Mesendoderm (in vitro differentiated cells): ENCODE measurements around the gene SNAPC4.

Experiments
- DNase-seq: peaks from one replicate; pipeline ENCODE4 v3.0.0; 2013
- H2AK5ac ChIP-seq: 2 replicates; pipeline ENCODE4 v1.6.1; 2013; ENCODE audit warnings: low read length, inconsistent platforms
- H2BK120ac ChIP-seq: 2 replicates; pipeline ENCODE4 v1.6.1; 2013; ENCODE audit warnings: low read depth, mild to moderate bottlenecking, low read length, moderate library complexity, mixed read lengths
- H2BK15ac ChIP-seq: replicated peaks from 2 replicates; pipeline ENCODE4 v1.6.1; 2013; ENCODE audit warnings: low read depth, mild to moderate bottlenecking, moderate library complexity
- H2BK5ac ChIP-seq: 2 replicates; pipeline ENCODE4 v1.6.1; 2013; ENCODE audit warnings: low read length, inconsistent platforms
- H3K18ac ChIP-seq: 2 replicates; pipeline ENCODE4 v1.6.1; 2013; ENCODE audit warnings: mild to moderate bottlenecking, low read length, mixed read lengths
- H3K23ac ChIP-seq: one replicate; pipeline ENCODE4 v1.6.1; 2013; ENCODE audit warnings: low read length
- H3K27ac ChIP-seq: 2 replicates; pipeline ENCODE4 v1.5.1; 2013; ENCODE audit warnings: low read depth, mild to moderate bottlenecking, inconsistent platforms, low read length, moderate library complexity
- H3K27me3 ChIP-seq: 2 replicates; pipeline ENCODE4 v1.6.1; 2013; ENCODE audit warnings: low read length, control low read depth, mild to moderate bottlenecking, inconsistent platforms; ENCODE audit not compliant: insufficient read depth, poor library complexity
- H3K36me3 ChIP-seq: 2 replicates; pipeline ENCODE4 v1.6.1; 2013; ENCODE audit warnings: low read length, inconsistent platforms; ENCODE audit not compliant: control insufficient read depth, insufficient read depth
- H3K4ac ChIP-seq: one replicate; pipeline ENCODE4 v1.6.1; 2013; ENCODE audit warnings: low read depth, mild to moderate bottlenecking, low read length, moderate library complexity
- H3K4me1 ChIP-seq: 2 replicates; pipeline ENCODE4 v1.6.1; 2013; ENCODE audit warnings: low read depth, low read length, inconsistent platforms; ENCODE audit not compliant: control insufficient read depth
- H3K4me2 ChIP-seq: 2 replicates; pipeline ENCODE4 v1.6.1; 2013; ENCODE audit warnings: low read length
- H3K4me3 ChIP-seq: 2 replicates; pipeline ENCODE4 v1.5.1; 2013; ENCODE audit warnings: mild to moderate bottlenecking, low read length
- H3K56ac ChIP-seq: one replicate; pipeline ENCODE4 v1.6.1; 2013; ENCODE audit warnings: low read length
- H3K79me1 ChIP-seq: 2 replicates; pipeline ENCODE4 v1.6.1; 2013; ENCODE audit warnings: low read length, inconsistent platforms
- H3K79me2 ChIP-seq: 2 replicates; pipeline ENCODE4 v1.6.1; 2013; ENCODE audit warnings: mild to moderate bottlenecking, low read length; ENCODE audit not compliant: control insufficient read depth, insufficient read depth
- H3K9ac ChIP-seq: 2 replicates; pipeline ENCODE4 v1.6.1; 2013; ENCODE audit warnings: low read length, inconsistent platforms
- H4K5ac ChIP-seq: one replicate; pipeline ENCODE4 v1.6.1; 2013; ENCODE audit warnings: low read length
- H4K8ac ChIP-seq: one replicate; pipeline ENCODE4 v1.6.1; 2013; ENCODE audit warnings: low read depth, mild to moderate bottlenecking, control low read depth, low read length, moderate library complexity
- WGBS: extraction: QIAGEN DNeasy Blood & Tissue Kit; methylation state at CpG from one replicate; pipeline ENCODE4 v1.1.7; 2013; ENCODE audit warnings: low lambda C conversion rate, missing lambda C conversion rate; ENCODE audit not compliant: insufficient coverage; ENCODE audit errors: extremely low coverage; 5-methylcytosine and 5-hydroxymethylcytosine counted together

The SNAPC4 gene

GRCh38 chr9:136395345-136396218 lies 4.4 kb downstream of the SNAPC4 start:
- no CpG with 5 or more reads among the region's 26 CpGs for WGBS
- Histone ChIP-seq H3K18ac (no peak overlapping the region), H3K36me3 (peaks cover 26% of the 10 kb centered on the region), H3K4ac (no peak overlapping the region), H3K79me1 (peaks cover 18% of the 10 kb centered on the region), H4K5ac (no peak overlapping the region), H3K56ac (no peak overlapping the region), H3K23ac (no peak overlapping the region), H3K9ac (no peak overlapping the region), H2BK5ac (no peak overlapping the region), H3K79me2 (peaks cover 22% of the 10 kb centered on the region), H2BK120ac (no peak overlapping the region), H3K4me2 (no peak overlapping the region), H3K4me3 (no peak overlapping the region), H2AK5ac (no peak overlapping the region), H3K27me3 (no peaks in the 10 kb centered on the region), H4K8ac (no peak overlapping the region), H3K27ac (no peak overlapping the region), H3K4me1 (peaks cover 2% of the 10 kb centered on the region), H2BK15ac (no peak overlapping the region)
- DNase-seq, result no peak

DNA sequence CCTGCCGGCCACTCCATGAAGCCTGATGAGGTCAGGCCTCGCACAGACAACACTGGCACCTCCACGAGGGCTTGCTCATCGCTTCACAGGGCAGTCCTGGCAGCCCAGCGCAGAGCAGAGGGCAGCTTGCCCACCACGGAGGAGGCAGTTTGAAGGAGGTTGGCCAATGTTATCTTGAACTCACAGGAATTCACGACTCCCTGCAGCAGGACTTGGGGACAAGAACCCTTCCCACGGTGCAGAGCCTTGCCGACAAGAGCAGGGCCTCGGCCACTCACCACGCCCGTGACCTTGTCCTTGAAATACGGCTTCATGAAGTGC lies 5.0 kb downstream of the SNAPC4 start:
- Histone ChIP-seq H3K9ac (no peak overlapping the region), H3K23ac (no peak overlapping the region), H3K4me3 (no peak overlapping the region), H4K8ac (no peak overlapping the region), H2BK120ac (no peak overlapping the region), H3K79me2 (peaks cover 22% of the 10 kb centered on the region), H3K18ac (no peak overlapping the region), H3K4me2 (no peak overlapping the region), H3K36me3 (peaks cover 26% of the 10 kb centered on the region), H2AK5ac (no peak overlapping the region), H3K27ac (no peak overlapping the region), H2BK15ac (no peak overlapping the region), H3K56ac (no peak overlapping the region), H3K4me1 (peaks cover 2% of the 10 kb centered on the region), H3K79me1 (peaks cover 18% of the 10 kb centered on the region), H4K5ac (no peak overlapping the region), H3K27me3 (no peaks in the 10 kb centered on the region), H3K4ac (no peak overlapping the region), H2BK5ac (no peak overlapping the region)
- no CpG with 5 or more reads among the region's 13 CpGs for WGBS
- DNase-seq, result no peak

GRCh38 chr9:136394312-136395019 lies 5.5 kb downstream of the SNAPC4 start:
- Histone ChIP-seq H3K27ac (no peak overlapping the region), H3K9ac (no peak overlapping the region), H4K5ac (no peak overlapping the region), H3K4ac (no peak overlapping the region), H3K79me2 (peaks cover 17% of the 10 kb centered on the region), H3K36me3 (peaks cover 29% of the 10 kb centered on the region), H3K4me2 (no peak overlapping the region), H2BK15ac (no peak overlapping the region), H3K18ac (no peak overlapping the region), H3K79me1 (peaks cover 17% of the 10 kb centered on the region), H2AK5ac (no peak overlapping the region), H3K27me3 (no peaks in the 10 kb centered on the region), H3K4me3 (no peak overlapping the region), H2BK5ac (no peak overlapping the region), H3K4me1 (peaks cover 2% of the 10 kb centered on the region), H3K56ac (no peak overlapping the region), H4K8ac (no peak overlapping the region), H2BK120ac (no peak overlapping the region), H3K23ac (no peak overlapping the region)
- WGBS, result no CpG with 5 or more reads among the region's 21 CpGs
- DNase-seq, result no peak

- H2BK5ac ChIP-seq, result no peak overlapping the region
- WGBS, result no CpG with 5 or more reads among the region's 17 CpGs
- no peak overlapping the region for H2AK5ac ChIP-seq
- H3K4me3 ChIP-seq, result no peak overlapping the region
- no peak overlapping the region for H3K9ac ChIP-seq
- H3K27me3 ChIP-seq, result no peaks in the 10 kb centered on the region
- H3K23ac ChIP-seq, result no peak overlapping the region
- no peak overlapping the region for H2BK15ac ChIP-seq
- peaks cover 8% of the 10 kb centered on the region for H3K79me2 ChIP-seq
- no peak overlapping the region for H4K5ac ChIP-seq
- H2BK120ac ChIP-seq, result no peak overlapping the region
- no peak overlapping the region for H4K8ac ChIP-seq
- H3K36me3 ChIP-seq, result peaks cover 33% of the 10 kb centered on the region
- H3K27ac ChIP-seq, result no peak overlapping the region
- H3K4ac ChIP-seq, result no peak overlapping the region
- H3K56ac ChIP-seq, result no peak overlapping the region
- peaks cover 10% of the 10 kb centered on the region for H3K79me1 ChIP-seq
- no peaks in the 10 kb centered on the region for H3K4me1 ChIP-seq
- no peak overlapping the region for H3K4me2 ChIP-seq
- DNase-seq, result no peak
- no peak overlapping the region for H3K18ac ChIP-seq
Measured at GRCh38 chr9:136393531-136393930, 6.4 kb downstream of the SNAPC4 start.

DNA sequence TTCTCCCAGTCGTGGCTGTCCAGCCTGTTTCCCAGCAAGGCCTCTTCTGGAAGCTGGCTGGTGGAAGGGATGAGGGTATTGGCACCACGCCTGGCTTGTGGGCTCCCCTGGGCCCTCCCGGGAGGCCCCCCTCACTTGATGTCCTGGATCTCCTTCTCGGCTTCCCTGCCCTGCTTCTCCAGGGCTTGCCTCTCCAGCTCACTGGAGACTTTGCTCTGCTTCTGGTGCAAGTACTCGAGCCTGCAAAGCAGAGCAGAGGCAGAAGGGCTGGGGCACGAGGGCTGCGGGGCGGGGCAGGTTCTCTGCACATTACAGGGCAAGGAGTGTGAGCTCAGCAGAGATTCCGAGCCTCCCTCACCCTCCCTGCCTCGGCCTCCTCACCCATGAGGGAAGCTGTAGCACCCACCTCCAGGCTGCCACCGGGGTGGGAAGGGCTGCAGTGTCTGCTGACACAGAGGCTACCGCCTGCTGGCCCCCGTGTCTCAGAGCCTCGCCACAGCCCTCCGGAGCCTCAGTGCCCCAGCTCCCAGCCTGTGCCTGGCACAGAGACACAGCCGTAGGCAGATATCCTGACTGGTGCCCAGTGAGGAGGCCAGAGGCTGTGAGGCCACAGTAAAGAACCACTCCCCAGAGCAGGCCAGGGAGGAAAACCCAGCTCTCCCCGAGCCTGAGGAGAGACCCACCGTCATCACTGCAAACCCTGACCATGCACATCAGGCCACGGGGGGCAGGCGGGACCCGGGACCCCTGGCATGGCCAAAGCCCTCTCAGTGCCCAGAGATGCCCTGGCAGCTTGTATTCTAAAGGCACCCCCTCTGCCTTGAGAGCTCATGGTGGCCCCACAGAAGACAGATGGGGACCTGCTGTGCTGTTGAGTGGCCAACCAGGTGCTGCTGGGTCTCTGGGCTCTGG lies 7.2 kb downstream of the SNAPC4 start:
- peaks cover 36% of the 10 kb centered on the region for H3K36me3 ChIP-seq
- no peak overlapping the region for H3K18ac ChIP-seq
- H2BK120ac ChIP-seq, result no peak overlapping the region
- peaks cover 8% of the 10 kb centered on the region for H3K79me1 ChIP-seq
- H3K56ac ChIP-seq, result no peak overlapping the region
- no peak overlapping the region for H3K9ac ChIP-seq
- H3K23ac ChIP-seq, result no peak overlapping the region
- WGBS, result no CpG with 5 or more reads among the region's 21 CpGs
- no peak overlapping the region for H2BK15ac ChIP-seq
- H3K79me2 ChIP-seq, result peaks cover 2% of the 10 kb centered on the region
- H3K27ac ChIP-seq, result no peak overlapping the region
- no peak overlapping the region for H3K4me3 ChIP-seq
- no peak overlapping the region for H2BK5ac ChIP-seq
- no peak overlapping the region for H3K4me2 ChIP-seq
- no peaks in the 10 kb centered on the region for H3K4me1 ChIP-seq
- no peaks in the 10 kb centered on the region for H3K27me3 ChIP-seq
- H4K5ac ChIP-seq, result no peak overlapping the region
- no peak for DNase-seq
- H3K4ac ChIP-seq, result no peak overlapping the region
- H2AK5ac ChIP-seq, result no peak overlapping the region
- no peak overlapping the region for H4K8ac ChIP-seq
